Hippocampal formation (tissue), 2 donors: ENCODE results near the gene COMMD7.
"Not testable (repeated sequence)": the region's sequence is repeated elsewhere in the genome, so short reads cannot be mapped to it uniquely, and the experiment has no call there.

Source experiments
- DNase-seq, 2 donors: peaks; one replicate each; lab custom pipeline; 2025; lab: John Stamatoyannopoulos, UW

COMMD7 gene

DNA sequence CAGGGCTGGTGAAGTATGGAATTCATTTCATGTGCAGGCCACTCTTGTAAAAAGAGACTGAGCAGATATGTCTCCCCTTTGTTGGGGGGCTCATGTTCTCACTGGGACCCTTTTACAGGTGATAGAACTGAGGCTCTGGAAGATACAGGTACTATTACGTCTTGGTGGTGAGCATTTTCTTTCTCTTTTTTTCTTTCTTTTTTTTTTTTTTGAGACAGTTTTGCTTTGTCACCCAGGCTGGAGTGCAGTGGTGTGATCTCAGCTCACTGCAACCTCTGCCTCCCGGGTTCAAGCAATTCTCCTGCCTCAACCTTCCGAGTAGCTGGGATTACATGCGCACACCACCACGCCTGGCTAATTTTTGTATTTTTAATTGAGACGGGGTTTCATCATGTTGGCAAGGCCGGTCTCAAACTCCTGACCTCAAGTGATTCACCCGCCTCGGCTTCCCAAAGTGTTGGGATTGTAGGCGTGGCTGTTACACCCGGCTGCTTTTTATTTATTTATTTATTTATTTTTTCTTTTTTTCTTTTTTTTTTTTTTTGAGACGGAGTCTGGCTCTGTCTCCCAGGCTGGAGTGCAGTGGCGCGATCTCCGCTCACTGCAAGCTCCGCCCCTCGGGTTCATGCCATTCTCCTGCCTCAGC, 22.1 kb upstream of the COMMD7 start:
- not testable (repeated sequence) for DNase-seq

- no peak for DNase-seq
Measured at GRCh38 chr20:32764005-32764960, 21.0 kb upstream of the COMMD7 start.

DNA sequence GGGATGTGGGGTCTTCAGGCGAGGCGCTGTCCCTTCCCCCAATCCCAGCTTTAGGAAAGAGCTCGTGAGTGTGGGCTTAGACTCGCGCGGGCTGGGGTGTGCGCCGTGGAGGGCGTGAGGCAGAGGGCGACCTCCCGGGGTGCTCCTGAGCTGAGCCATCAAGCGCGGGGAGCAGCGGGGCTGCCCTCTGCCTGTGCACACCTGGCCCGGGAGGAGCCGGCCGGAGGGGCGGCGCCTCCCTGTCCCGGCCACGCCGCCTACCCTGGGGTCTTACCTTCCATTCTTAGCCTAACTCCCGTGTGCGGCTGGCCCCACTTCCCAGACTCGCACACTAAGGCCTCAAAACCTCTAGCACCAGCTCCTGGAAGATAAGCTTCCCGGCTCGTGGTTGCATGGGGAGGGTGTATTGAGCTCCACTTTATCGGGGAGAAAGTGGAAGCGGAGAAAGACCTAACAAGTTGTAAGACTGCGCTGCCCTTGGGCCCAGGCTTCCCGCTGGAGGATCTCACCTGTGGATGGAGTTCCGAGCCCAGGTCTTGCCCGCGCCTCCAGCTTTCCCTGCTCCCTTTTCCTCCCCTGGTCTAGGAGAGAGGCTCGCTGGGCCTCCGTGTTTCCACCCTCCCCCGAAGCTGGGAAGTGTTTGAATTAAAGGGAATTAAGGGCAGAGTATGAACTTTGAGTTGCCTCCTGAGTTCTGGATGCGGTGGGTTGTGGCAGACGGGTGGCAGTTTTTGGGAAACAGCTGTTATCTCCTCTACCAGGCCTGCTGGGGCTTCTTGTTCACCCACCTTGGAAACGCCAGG, 20.1 kb upstream of the COMMD7 start:
- DNase-seq = no peak

GRCh38 chr20:32762754-32763201, 19.5 kb upstream of the COMMD7 start:
- no peak for DNase-seq

DNA sequence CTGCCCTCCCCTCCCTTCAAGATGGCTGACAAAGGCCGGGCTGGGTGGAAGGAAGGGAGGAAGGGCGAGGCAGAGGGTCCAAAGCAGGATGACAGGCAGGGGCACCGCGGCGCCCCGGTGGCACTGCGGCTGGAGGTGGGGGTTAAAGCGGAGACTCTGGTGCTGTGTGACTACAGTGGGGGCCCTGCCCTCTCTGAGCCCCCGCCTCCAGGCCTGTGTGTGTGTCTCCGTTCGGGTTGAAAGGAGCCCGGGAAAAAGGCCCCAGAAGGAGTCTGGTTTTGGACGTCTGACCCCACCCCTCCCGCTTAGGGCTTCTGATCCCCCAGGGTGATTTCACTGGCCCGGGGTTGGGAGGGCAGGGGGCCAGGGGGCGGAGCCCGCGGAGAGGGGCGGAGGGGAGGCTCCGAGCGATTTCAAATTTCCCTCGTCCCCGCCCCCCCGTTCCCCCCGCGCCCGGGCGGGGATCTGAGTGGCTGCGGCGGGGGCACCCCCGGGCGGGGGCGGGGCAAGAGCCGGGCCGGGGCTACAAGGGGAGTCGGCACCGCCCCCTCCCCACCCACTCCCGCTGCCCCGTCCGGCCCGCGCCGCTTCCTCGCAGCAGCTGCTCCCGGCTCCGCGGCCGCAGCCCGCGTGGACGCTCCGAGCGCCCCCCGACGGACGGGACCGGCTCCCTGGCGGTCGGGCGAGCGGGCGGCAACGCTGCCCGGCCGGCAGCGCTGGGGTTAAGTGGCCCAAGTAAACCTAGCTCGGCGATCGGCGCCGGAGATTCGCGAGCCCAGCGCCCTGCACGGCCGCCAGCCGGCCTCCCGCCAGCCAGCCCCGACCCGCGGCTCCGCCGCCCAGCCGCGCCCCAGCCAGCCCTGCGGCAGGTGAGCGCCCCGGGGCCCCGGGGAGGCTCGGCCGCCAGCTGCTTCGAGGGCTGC, 18.8 kb upstream of the COMMD7 start, which contains the start of gene DNMT3B:
DNMT3B (plus strand) TSS at position 555 of the 923 bp plus-strand sequence. CDS start 17,939 bp downstream, outside the sequence.
- peak; percentile 41 to 61 for DNase-seq

- DNase-seq = no peak
Measured at GRCh38 chr20:32761417-32761830, 18.2 kb upstream of the COMMD7 start.

GRCh38 chr20:32756156-32756555, 12.9 kb upstream of the COMMD7 start:
- DNase-seq = no peak

DNA sequence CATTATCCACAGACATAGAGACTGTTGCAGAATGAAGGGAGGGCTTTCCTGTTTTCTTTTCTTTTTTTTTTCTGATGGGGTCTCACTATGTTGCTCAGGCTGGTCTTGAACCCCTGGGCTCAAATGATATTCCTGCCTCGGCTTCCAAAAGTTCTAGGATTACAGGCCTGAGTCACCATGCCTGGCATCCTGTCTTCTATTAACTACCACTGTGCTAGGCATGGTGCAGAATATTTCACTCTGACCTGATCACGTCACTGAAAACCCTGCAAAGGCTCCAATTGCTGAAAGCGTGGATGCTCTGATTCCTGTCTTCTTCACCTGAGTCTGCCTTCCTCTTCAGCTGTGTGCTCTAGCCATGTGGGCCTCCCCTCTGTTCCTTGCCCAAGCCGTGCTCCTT, 10.5 kb upstream of the COMMD7 start:
- no peak for DNase-seq

GRCh38 chr20:32752458-32753250, 9.4 kb upstream of the COMMD7 start:
- DNase-seq = no peak

DNA sequence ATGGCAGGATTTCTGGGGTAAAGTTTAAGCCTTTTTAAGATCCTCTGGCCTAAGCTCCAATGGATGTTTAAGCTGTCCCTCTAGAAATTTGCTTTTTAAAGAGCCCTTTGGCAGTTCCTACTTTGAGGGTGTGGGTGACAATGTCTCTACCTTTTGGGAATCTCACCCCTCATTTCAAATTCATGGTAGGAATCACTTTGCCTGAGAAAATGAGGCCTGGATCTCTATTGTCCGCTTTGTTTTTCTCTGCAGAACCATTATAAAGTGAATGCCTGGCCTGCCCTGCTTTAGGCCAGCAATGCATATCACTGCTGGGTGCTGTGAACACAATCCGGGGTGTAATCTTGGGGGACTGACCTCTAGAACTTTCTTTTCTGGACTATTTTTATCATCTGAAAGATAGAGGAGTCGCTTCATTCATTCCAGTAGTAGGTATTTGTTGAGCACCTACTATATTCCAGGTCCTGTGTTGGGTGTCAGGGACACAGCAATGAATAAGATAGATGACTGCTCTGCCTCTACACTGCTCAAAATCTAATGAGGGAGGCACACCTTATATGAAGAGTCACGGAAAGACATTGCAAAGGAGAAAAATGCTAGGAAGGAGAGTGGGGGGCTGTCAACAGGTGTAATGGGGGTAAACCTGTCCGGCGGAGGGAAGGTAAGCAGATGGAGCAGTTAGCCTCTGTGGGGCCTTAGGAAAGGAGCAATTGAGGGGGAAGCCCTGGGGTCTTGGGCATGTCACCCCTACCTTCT, 8.6 kb upstream of the COMMD7 start:
- DNase-seq = no peak

GRCh38 chr20:32751293-32751692, 8.0 kb upstream of the COMMD7 start:
- no peak for DNase-seq

GRCh38 chr20:32749914-32750637, 6.8 kb upstream of the COMMD7 start:
- no peak for DNase-seq

DNA sequence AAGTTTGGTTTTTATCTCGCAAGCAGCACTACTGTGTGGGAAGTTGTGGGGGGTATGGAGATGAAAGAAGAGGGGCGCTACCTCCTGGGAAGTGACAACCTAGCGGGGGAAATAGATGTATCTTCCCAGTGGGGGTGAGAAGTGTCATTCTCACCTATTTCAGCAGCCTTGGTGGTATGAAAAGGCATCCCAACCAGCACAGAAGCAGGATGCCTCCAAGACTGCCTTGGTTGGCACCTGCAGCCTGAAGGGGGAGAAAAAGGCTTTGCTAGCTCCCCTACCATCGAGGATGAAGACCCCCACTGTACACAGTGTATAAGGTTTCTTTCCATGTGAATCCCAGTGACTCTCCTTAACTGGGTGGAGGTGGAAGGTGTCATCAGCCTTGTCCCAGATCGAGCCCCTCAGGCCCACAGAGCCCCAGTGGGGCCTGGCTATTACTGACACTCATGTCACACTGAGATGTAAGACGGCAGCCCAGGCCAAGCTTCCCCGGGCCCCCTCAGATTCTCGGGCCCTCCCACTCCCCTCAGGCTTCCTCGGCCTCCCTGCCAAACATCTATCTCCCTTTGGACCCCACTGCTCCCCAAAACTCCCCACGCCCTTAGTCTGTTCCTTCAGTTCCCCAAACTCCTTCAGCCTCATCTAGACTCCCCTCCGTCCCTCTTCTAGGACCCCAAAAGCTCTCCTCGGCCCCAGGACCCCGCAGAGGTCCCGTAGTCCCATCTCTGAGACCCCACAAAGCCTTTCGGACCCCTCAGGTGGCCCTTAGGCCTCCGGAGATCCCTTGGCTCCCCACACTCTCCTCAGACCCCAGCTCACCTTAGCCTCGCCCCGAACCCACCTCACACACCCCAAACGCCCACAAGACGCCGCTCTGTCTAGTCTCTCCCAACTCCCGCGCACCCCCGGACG, 688 bp downstream of the COMMD7 start:
- no peak for DNase-seq

DNA sequence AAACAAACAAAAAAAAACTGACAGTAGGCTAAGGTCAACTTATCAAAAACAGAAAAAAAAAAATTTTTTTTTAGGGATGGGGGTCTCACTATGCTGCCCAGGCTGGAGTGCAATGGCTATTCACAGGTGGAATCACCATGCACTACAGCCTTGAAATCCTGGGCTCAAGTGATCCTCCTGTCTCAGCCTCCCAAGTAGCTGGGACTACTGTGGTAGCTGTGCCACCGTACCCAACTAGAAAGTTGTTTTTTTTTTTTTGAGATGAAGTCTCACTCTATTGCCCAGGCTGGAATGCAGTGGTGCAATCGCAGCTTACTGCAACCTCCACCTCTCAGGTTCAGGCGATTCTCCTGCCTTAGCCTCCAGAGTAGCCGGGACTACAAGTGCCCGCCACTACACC, 2.1 kb downstream of the COMMD7 start:
- no peak for DNase-seq

- DNase-seq = no peak
Measured at GRCh38 chr20:32737371-32738223, 5.7 kb downstream of the COMMD7 start.

- no peak for DNase-seq
Measured at GRCh38 chr20:32731882-32732266, 11.4 kb downstream of the COMMD7 start.

GRCh38 chr20:32729334-32729733, 13.9 kb downstream of the COMMD7 start:
- not testable (repeated sequence) for DNase-seq
